CD4-positive, alpha-beta memory T cell (primary cell): ENCODE data around the gene STAC2. TPM values are rescaled to one million over a fixed set of nuclear protein-coding genes. Genes with fewer than 3 reads are reported as not detected.

Source experiments
- CTCF ChIA-PET: fragments of 350-600 bp; sonication (Branson Sonifier 250); formaldehyde crosslinking; loops from one replicate; lab custom pipeline; 2021; ENCODE audit warnings: inconsistent platforms; ENCODE audit not compliant: partially characterized antibody; lab: Charles Lee
- POLR2A ChIA-PET: fragments of 350-600 bp; sonication (Branson Sonifier 250); formaldehyde crosslinking; loops from one replicate; lab custom pipeline; 2021; ENCODE audit not compliant: partially characterized antibody; lab: Charles Lee
- DNase-seq, 5 donors: peaks; one replicate each; pipeline versions ENCODE4 v3.0.0 to v3.0.0-alpha.2; 2020 to 2022; ENCODE audit warnings: mixed read lengths in 1 of 5
- H3K27ac ChIP-seq: one replicate; pipeline ENCODE4 v1.7.0; 2013; ENCODE audit warnings: low read depth, low read length
- H3K27me3 ChIP-seq: 2 replicates; pipeline ENCODE4 v1.7.0; 2013; ENCODE audit warnings: mild to moderate bottlenecking, low read length, moderate library complexity; ENCODE audit not compliant: insufficient read depth
- H3K36me3 ChIP-seq: 2 replicates; pipeline ENCODE4 v1.7.0; 2013; ENCODE audit warnings: mild to moderate bottlenecking, low read length, moderate library complexity; ENCODE audit not compliant: insufficient read depth
- H3K4me1 ChIP-seq: 2 replicates; pipeline ENCODE4 v1.7.0; 2013; ENCODE audit warnings: mild to moderate bottlenecking, low read length, moderate library complexity; ENCODE audit not compliant: insufficient read depth
- H3K4me3 ChIP-seq, 2 donors: one replicate each; pipeline ENCODE4 v1.7.0; 2013; ENCODE audit warnings: low read length in 2 of 2, mild to moderate bottlenecking in 1 of 2
- H3K9me3 ChIP-seq, 2 donors: one replicate each; pipeline ENCODE4 v1.7.0; 2013; ENCODE audit warnings: low read length in 2 of 2, control low read depth in 1 of 2; ENCODE audit not compliant: control insufficient read depth in 1 of 2
- H3K27ac Mint-ChIP-seq, 7 donors: one replicate each; pipeline ENCODE4 v1.8.0; 2020 to 2021; ENCODE audit warnings: mixed read lengths in 7 of 7, mild to moderate bottlenecking in 6 of 7, inconsistent platforms in 3 of 7, moderate library complexity in 3 of 7
- H3K27me3 Mint-ChIP-seq, 2 donors: one replicate each; pipeline ENCODE4 v1.8.0; 2020 to 2021; ENCODE audit warnings: mixed read lengths in 2 of 2
- H3K36me3 Mint-ChIP-seq, 2 donors: one replicate each; pipeline ENCODE4 v1.8.0; 2020 to 2021; ENCODE audit warnings: mixed read lengths in 2 of 2, inconsistent platforms in 1 of 2, mild to moderate bottlenecking in 1 of 2
- H3K4me1 Mint-ChIP-seq, 4 donors: one replicate each; pipeline ENCODE4 v1.8.0; 2020 to 2021; ENCODE audit warnings: mixed read lengths in 4 of 4, mild to moderate bottlenecking in 1 of 4
- H3K4me3 Mint-ChIP-seq, 8 donors: one replicate each; pipeline ENCODE4 v1.8.0; 2020 to 2021; ENCODE audit warnings: mixed read lengths in 8 of 8, mild to moderate bottlenecking in 7 of 8, moderate library complexity in 6 of 8, inconsistent platforms in 3 of 8
- H3K9me3 Mint-ChIP-seq, 8 donors: one replicate each; pipeline ENCODE4 v1.8.0; 2020 to 2021; ENCODE audit warnings: mixed read lengths in 8 of 8, mild to moderate bottlenecking in 5 of 8, inconsistent platforms in 3 of 8, moderate library complexity in 1 of 8
- intact Hi-C: fragments of 100-400 bp; cut with micrococcal nuclease; formaldehyde crosslinking; loops from one replicate; pipeline ENCODE4 v1.15.1; 2023
- polyA plus RNA-seq, 2 donors: library from polyadenylated mRNA; unstranded; fragments of 300-500 nt; fragmentation: Illumina TruSeq; gene quantifications; one replicate each; pipeline ENCODE4 v1.2.3, GENCODE V29; 2021
- total RNA-seq, 2 experiments: library from RNA; stranded (reverse); gene quantifications; one replicate each; pipeline ENCODE4 v1.2.3, GENCODE V29; 2021

Gene STAC2
- total and polyA plus RNA-seq, 4 experiments from 2014 or later: not detected

DNA sequence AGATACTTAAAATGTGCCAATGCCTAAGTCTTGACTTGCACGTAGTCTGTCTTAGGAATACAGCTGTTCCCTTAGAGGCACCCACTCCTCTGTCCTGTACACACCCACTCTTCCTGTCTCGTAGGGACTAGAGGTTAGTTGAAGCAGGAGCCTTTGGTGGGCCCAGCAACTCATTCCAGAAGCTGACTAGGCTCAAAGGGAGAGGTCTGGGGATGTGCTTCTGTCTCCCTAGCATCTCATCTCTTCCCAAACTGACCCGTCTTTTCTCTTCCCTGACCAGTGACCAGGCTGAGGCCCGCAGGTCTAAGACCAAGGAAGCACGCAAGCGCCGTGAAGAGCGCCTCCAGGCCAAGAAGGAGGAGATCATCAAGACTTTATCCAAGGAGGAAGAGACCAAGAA, 21.5 kb downstream of the STAC2 start:
- H3K9me3 Mint-ChIP-seq: peaks cover 0 to 5% (median 0%) of the 10 kb centered on the region in 8 donors
- Histone ChIP-seq H3K9me3 (no peaks in the 10 kb centered on the region), H3K4me1 (peaks cover 42% of the 10 kb centered on the region), H3K36me3 (peaks cover 37% of the 10 kb centered on the region), H3K27ac (no peak overlapping the region), H3K27me3 (no peaks in the 10 kb centered on the region), H3K4me3 (no peak overlapping the region)
- H3K36me3 Mint-ChIP-seq: peaks cover 40 to 51% of the 10 kb centered on the region in 2 donors
- H3K4me1 Mint-ChIP-seq: peaks cover 23 to 67% (median 45%) of the 10 kb centered on the region in 4 donors
- POLR2A ChIA-PET: interaction anchor here (1.0 kb wide), 1 partner anchor 34 kb away, joined by 5 read pairs; no protein-coding TSS in a partner anchor
- intact Hi-C loops: loop anchor here (10.0 kb wide), 2 partner anchors 261 to 499 kb away; partner anchors contain the start of genes CDK12 and MLLT6
- H3K4me3 Mint-ChIP-seq: peak overlapping the region in 1 of 8 donors; percentile 43
- no peak for DNase-seq
- H3K27ac Mint-ChIP-seq: peak overlapping the region in 1 of 7 donors; percentile 96
- no peaks in the 10 kb centered on the region for H3K27me3 Mint-ChIP-seq
- CTCF ChIA-PET: interaction anchor here (1.0 to 18.4 kb wide), 2 partner anchors 35 to 40 kb away, joined by 3 to 554 read pairs; no protein-coding TSS in a partner anchor

DNA sequence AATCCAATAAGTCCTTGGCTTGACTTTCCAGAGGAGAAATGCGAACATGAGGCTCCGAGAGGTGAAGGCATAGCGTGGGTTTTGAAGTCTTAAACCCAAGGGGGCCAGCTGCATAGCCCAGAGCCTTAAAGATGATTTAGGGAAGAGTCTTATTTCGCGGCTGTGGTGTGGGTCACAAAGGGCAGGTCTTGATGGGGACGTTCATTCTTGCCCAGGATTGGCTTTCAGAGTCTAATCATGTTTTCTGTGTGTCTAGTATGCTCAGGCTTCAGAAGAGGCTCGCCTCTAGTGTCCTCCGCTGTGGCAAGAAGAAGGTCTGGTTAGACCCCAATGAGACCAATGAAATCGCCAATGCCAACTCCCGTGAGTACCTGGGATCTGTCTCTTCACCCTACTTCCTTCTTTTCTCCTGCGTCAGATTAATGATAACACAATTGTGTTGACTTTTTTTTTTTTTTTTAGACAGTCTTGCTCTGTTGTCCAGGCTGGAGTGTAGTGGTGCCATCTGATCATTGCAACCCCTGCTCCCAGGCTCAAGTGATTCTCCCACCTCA, 24.7 kb downstream of the STAC2 start:
- CTCF ChIA-PET: interaction anchor here (0.5 to 18.4 kb wide), 2 partner anchors 39 to 620 kb away, joined by 3 to 554 read pairs; no protein-coding TSS in a partner anchor
- peak overlapping the region; percentile 86 to 98 (median 96) for H3K4me3 Mint-ChIP-seq
- H3K9me3 ChIP-seq: no peaks in the 10 kb centered on the region
- H3K27me3 ChIP-seq: no peaks in the 10 kb centered on the region
- H3K9me3 Mint-ChIP-seq: peaks cover 0 to 5% (median 0%) of the 10 kb centered on the region in 8 donors
- H3K27ac Mint-ChIP-seq: peak overlapping the region; percentile 96 to 100 (median 100)
- POLR2A ChIA-PET: interaction anchor here (0.7 to 2.2 kb wide), 3 partner anchors 26 to 261 kb away, joined by 3 to 50 read pairs (median 11); partner anchors contain the start of gene CDK12
- peaks cover 50% of the 10 kb centered on the region for H3K4me1 ChIP-seq
- DNase-seq: no peak
- peaks cover 32 to 61% (median 49%) of the 10 kb centered on the region in 4 donors for H3K4me1 Mint-ChIP-seq
- peak overlapping the region; percentile 98 for H3K27ac ChIP-seq
- peaks cover 37% of the 10 kb centered on the region for H3K36me3 ChIP-seq
- H3K4me3 ChIP-seq: peak overlapping the region; percentile 77 to 93
- intact Hi-C loops: loop anchor here (1.0 to 10.0 kb wide), 3 partner anchors 48 to 496 kb away; partner anchors contain the start of genes CDK12 and MLLT6
- H3K36me3 Mint-ChIP-seq: peaks cover 40 to 51% of the 10 kb centered on the region in 2 donors
- H3K27me3 Mint-ChIP-seq: no peaks in the 10 kb centered on the region

DNA sequence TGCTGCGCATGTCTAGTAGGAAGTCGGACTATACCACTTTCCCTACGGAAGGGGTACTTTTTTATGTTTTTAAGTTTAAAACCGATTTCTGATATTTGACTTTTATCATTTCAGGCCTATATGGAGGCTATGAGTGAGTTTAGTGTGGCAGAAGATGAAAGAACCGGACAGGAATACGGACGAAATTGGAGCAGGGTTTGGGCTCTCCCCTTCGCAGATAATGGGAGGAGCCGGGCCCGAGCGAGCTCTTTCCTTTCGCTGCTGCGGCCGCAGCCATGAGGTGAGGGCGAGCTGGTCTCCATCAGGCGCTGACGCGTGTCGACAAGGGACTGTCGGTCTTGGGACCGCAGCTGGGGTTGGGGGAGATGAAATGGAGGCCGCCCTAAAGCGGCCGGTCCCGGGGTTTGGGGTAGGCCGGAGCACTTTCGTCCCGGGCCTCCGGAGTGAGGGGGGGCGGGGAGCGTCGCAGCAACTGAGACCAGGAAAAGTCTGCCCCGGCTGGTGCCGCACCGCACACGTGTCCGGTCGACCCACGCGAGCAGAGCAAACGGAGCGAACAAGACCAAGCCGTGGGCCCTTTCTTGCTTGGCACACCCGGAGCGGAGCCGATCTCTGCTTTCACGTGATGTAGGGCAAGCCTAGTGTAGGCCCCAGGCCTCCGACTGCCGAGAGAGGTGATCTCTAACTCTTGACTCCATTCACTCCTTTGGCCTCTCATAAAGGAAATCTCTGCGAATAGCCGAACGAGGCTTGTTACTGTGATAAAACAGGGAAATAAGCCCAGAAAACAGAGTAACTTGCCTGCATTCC, 25.5 kb downstream of the STAC2 start, which contains the start of gene RPL19:
TSS of gene RPL19 (plus strand) at position 214 of the 810 bp plus-strand sequence. CDS start at position 276, 62 bp downstream.
- Histone ChIP-seq H3K27me3 (no peaks in the 10 kb centered on the region), H3K4me1 (peaks cover 57% of the 10 kb centered on the region), H3K4me3 (peak within 1 kb of the TSS; percentile 77 to 93), H3K9me3 (no peaks in the 10 kb centered on the region), H3K27ac (peak within 1 kb of the TSS; percentile 98), H3K36me3 (peaks cover 37% of the 10 kb centered on the region)
- H3K9me3 Mint-ChIP-seq: peaks cover 0 to 5% (median 0%) of the 10 kb centered on the region in 8 donors
- H3K27ac Mint-ChIP-seq: peak within 1 kb of the TSS; percentile 96 to 100 (median 100)
- POLR2A ChIA-PET: interaction anchor here (0.6 to 2.3 kb wide), 30 partner anchors 9 to 1619 kb away, joined by 3 to 50 read pairs (median 5); partner anchors contain the start of genes CDK12, CWC25, FBXL20 and LASP1
- peaks cover 35 to 69% (median 56%) of the 10 kb centered on the region in 4 donors for H3K4me1 Mint-ChIP-seq
- CTCF ChIA-PET: interaction anchor here (0.9 to 18.4 kb wide), 7 partner anchors 9 to 331 kb away, joined by 3 to 554 read pairs (median 6); partner anchors contain the start of gene LASP1
- intact Hi-C loops: loop anchor here (1.0 to 10.0 kb wide), 3 partner anchors 47 to 495 kb away; partner anchors contain the start of genes CDK12 and MLLT6
- peak in 4 of 5 donors; percentile 85 to 92 (median 88) for DNase-seq
- peaks cover 40 to 54% of the 10 kb centered on the region in 2 donors for H3K36me3 Mint-ChIP-seq
- no peaks in the 10 kb centered on the region for H3K27me3 Mint-ChIP-seq
- H3K4me3 Mint-ChIP-seq: peak within 1 kb of the TSS; percentile 86 to 98 (median 96)

GRCh38 chr17:39199820-39200069, 26.0 kb downstream of the STAC2 start:
- H3K27ac ChIP-seq: peak overlapping the region; percentile 98
- Mint-ChIP-seq H3K4me1 (peaks cover 37 to 73% (median 58%) of the 10 kb centered on the region in 4 donors), H3K4me3 (peak overlapping the region; percentile 86 to 98 (median 96)), H3K27ac (peak overlapping the region; percentile 96 to 100 (median 100)), H3K36me3 (peaks cover 37 to 49% of the 10 kb centered on the region in 2 donors), H3K27me3 (no peaks in the 10 kb centered on the region), H3K9me3 (peaks cover 0 to 5% (median 0%) of the 10 kb centered on the region in 8 donors)
- H3K4me1 ChIP-seq: peaks cover 58% of the 10 kb centered on the region
- H3K9me3 ChIP-seq: no peaks in the 10 kb centered on the region
- DNase-seq: peak in 4 of 5 donors; percentile 92 to 94 (median 92)
- ChIA-PET POLR2A (interaction anchor here (0.6 to 2.3 kb wide), 31 partner anchors 8 to 1619 kb away, joined by 3 to 50 read pairs (median 5); partner anchors contain the start of genes CDK12, CWC25, FBXL20 and LASP1), CTCF (interaction anchor here (0.9 to 18.4 kb wide), 7 partner anchors 10 to 330 kb away, joined by 3 to 554 read pairs (median 6); partner anchors contain the start of gene LASP1)
- peak overlapping the region; percentile 77 to 93 for H3K4me3 ChIP-seq
- intact Hi-C loops: loop anchor here (1.0 to 10.0 kb wide), 4 partner anchors 38 to 495 kb away; partner anchors contain the start of genes CDK12 and MLLT6
- H3K27me3 ChIP-seq: no peaks in the 10 kb centered on the region
- peaks cover 33% of the 10 kb centered on the region for H3K36me3 ChIP-seq

GRCh38 chr17:39198186-39198566, 27.6 kb downstream of the STAC2 start:
- ChIA-PET CTCF (interaction anchor here (1.0 to 18.4 kb wide), 3 partner anchors 34 to 45 kb away, joined by 3 to 554 read pairs (median 16); no protein-coding TSS in a partner anchor), POLR2A (interaction anchor here (0.8 to 1.4 kb wide), 3 partner anchors 45 to 372 kb away, joined by 3 read pairs; partner anchors contain the start of gene LASP1)
- Histone ChIP-seq H3K27me3 (no peaks in the 10 kb centered on the region), H3K4me3 (peak overlapping the region; percentile 23 to 75), H3K36me3 (peaks cover 18% of the 10 kb centered on the region), H3K27ac (peak overlapping the region; percentile 62), H3K9me3 (no peaks in the 10 kb centered on the region), H3K4me1 (peaks cover 58% of the 10 kb centered on the region)
- Mint-ChIP-seq H3K27me3 (no peaks in the 10 kb centered on the region), H3K36me3 (peaks cover 22 to 40% of the 10 kb centered on the region in 2 donors), H3K4me3 (peak overlapping the region; percentile 73 to 96 (median 85)), H3K4me1 (peaks cover 43 to 80% (median 60%) of the 10 kb centered on the region in 4 donors), H3K9me3 (peaks cover 0 to 5% (median 0%) of the 10 kb centered on the region in 8 donors), H3K27ac (peak overlapping the region; percentile 71 to 100 (median 87))
- intact Hi-C loops: loop anchor here (5.0 kb wide), 1 partner anchor 39 kb away; no protein-coding TSS in a partner anchor
- no peak for DNase-seq
